HS-5 (cell line): ENCODE results near the gene SLC35F4.

Experiments used
- DNase-seq: peaks from one replicate; pipeline ENCODE4 v3.0.0-alpha.2; 2012; ENCODE audit warnings: low read depth

Gene SLC35F4

GRCh38 chr14:57519043-57519442 is 346.8 kb downstream of the SLC35F4 start:
- no peak for DNase-seq
